HUDEP-2 (cell line): ENCODE data around the gene GAPDHS.

Experiments used
- DNase-seq, 76 experiments: peaks; one replicate each; lab custom pipeline; 2025; ENCODE audit not compliant: unreplicated experiment in 76 of 76; lab: John Stamatoyannopoulos, UW

Gene GAPDHS

DNA sequence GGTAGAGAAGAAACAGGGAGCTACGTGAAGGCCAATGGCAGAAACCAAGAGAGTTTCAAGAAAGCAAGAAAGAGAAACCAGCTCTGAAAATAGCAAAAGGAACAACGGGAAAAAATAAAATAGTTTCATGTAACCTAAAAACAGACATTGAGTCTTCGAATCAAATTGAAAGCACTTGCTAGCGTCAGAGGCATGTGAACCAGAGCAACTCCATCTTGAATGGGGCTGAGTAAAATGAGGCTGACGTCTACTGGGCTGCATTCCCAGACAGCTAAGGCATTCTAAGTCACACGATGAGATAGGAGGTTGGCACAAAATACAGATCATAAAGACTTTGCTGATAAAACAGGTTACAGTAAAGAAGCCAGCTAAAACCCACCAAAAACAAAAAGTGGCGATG is 45.5 kb downstream of the GAPDHS start:
- no peak for DNase-seq

- DNase-seq = no peak
These were observed 49.5 kb downstream of the GAPDHS start for GRCh38 chr19:35582760-35583159.

DNA sequence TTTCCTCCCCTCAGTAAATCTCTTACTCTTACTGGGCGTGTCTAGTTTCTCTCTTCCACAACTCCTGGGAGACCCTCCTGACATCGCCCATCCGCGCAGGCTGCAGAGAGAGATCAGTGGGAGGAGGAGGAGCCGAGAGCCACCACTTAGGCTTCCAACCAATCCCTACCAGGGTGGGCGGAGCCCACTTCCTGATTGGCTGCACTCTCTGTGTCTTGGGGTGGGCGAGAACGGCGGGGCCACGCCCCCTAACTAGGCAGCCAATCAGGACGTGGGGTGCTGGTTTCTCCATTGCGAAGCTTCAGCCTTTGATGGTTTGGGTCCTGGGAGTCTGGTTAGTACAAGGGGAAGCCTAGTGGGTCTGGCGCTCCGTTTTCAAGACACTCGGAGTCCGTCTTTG is 52.6 kb downstream of the GAPDHS start, which contains the start of gene PMIS2:
Gene PMIS2 (plus strand): TSS at position 326 of the 400 bp plus-strand sequence. CDS start 87 bp downstream, outside the sequence.
- peak in 11 of 76 experiments; percentile 10 to 27 (median 17) for DNase-seq

- DNase-seq = peak in 1 of 76 experiments; percentile 26
These were observed 54.1 kb downstream of the GAPDHS start for GRCh38 chr19:35587321-35587720.

DNA sequence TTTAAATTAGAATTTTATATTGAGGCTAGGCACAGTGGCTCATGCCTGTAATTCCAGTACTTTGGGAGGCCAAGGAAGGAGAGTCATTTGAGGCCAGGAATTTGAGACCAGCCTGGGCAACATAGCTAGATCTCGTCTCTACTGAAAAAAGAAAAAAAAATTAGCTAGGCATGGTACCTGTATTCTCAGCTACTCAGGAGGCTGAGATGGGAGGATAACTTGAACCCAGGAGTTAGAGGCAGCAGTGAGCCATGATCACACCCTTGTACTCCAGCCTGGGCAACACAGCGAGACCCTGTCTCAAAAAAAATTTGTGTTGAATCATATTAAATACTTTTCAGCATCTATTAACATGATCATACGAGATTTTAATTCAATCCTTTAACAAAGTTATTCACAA is 57.6 kb downstream of the GAPDHS start:
- no peak for DNase-seq

GRCh38 chr19:35592226-35592625 is 59.0 kb downstream of the GAPDHS start:
- DNase-seq = peak in 10 of 76 experiments; percentile 6 to 31 (median 12)
